WTC11 (cell line): ENCODE results near the gene CHST11.

ENCODE experiments used
- CREB1 ChIP-seq: sonication (generic); formaldehyde crosslinking; IDR thresholded peaks from 2 replicates; pipeline ENCODE4 v1.8.0; 2023; ENCODE audit warnings: mild to moderate bottlenecking, missing genetic modification reagents
- ELF4 ChIP-seq: sonication (generic); formaldehyde crosslinking; IDR thresholded peaks from 2 replicates; pipeline ENCODE4 v1.8.1; 2022; ENCODE audit warnings: low read depth, mild to moderate bottlenecking, moderate library complexity, missing genetic modification reagents
- NR1H2 ChIP-seq: sonication (generic); formaldehyde crosslinking; IDR thresholded peaks from 2 replicates; pipeline ENCODE4 v1.9.0; 2021; ENCODE audit warnings: mild to moderate bottlenecking, moderate library complexity, missing genetic modification reagents
- TCF7 ChIP-seq: sonication (generic); formaldehyde crosslinking; IDR thresholded peaks from 2 replicates; pipeline ENCODE4 v1.8.0; 2022; ENCODE audit warnings: mild to moderate bottlenecking, low read depth, missing genetic modification reagents, moderate library complexity
- TF ChIP-seq, protein P1 (sequence below): fragments of 200-600 bp; IDR thresholded peaks from 2 replicates; pipeline ENCODE4 v1.8.0; 2022; ENCODE audit warnings: antibody characterized with exemption
- TF ChIP-seq, protein P2 (sequence below): sonication (generic); formaldehyde crosslinking; conservative IDR thresholded peaks from 2 replicates; pipeline ENCODE4 v1.8.1; 2022; ENCODE audit warnings: mild to moderate bottlenecking, missing genetic modification reagents
- TF ChIP-seq, protein P3 (sequence below): sonication (generic); formaldehyde crosslinking; IDR thresholded peaks from 2 replicates; pipeline ENCODE4 v1.8.1; 2022; ENCODE audit warnings: low read depth, missing genetic modification reagents, borderline replicate concordance
- TF ChIP-seq, protein P4 (sequence below): sonication (generic); formaldehyde crosslinking; IDR thresholded peaks from 2 replicates; pipeline ENCODE4 v1.8.0; 2022; ENCODE audit warnings: missing genetic modification reagents
- TF ChIP-seq, protein P5 (sequence below): sonication (generic); formaldehyde crosslinking; IDR thresholded peaks from 2 replicates; pipeline ENCODE4 v1.8.1; 2023; ENCODE audit warnings: mild to moderate bottlenecking, moderate library complexity, missing genetic modification reagents
- TF ChIP-seq, protein P6 (sequence below): sonication (generic); formaldehyde crosslinking; IDR thresholded peaks from 2 replicates; pipeline ENCODE4 v1.8.1; 2022; ENCODE audit warnings: missing genetic modification reagents, borderline replicate concordance
- TF ChIP-seq, protein P7 (sequence below): sonication (generic); formaldehyde crosslinking; IDR thresholded peaks from 2 replicates; pipeline ENCODE4 v1.8.1; 2023; ENCODE audit warnings: mild to moderate bottlenecking, missing genetic modification reagents, moderate library complexity
- TF ChIP-seq, protein P8 (sequence below): sonication (generic); formaldehyde crosslinking; IDR thresholded peaks from 2 replicates; pipeline ENCODE4 v1.8.0; 2022; ENCODE audit warnings: mild to moderate bottlenecking, missing genetic modification reagents

DNA sequence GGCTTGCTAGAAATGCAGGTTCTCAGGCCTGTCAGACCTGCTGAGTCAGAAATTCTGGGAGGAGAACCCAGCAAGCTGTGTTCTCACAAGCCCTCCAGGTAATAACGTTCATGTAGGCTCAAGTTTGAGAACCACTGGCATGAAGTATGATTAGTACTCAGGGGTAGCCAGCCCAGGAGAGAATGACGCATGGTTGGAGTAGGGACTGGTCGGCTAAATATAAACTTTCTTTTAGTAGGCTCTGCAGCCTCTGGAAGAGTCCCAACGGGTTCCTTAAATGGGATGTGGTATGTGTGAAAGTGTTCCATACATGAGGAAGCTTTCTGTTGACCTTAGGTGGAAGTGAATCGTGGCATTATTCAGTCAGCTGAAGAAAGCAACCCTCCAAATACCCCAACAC lies 292.0 kb downstream of the CHST11 start:
- TF ChIP-seq, protein P1, sequence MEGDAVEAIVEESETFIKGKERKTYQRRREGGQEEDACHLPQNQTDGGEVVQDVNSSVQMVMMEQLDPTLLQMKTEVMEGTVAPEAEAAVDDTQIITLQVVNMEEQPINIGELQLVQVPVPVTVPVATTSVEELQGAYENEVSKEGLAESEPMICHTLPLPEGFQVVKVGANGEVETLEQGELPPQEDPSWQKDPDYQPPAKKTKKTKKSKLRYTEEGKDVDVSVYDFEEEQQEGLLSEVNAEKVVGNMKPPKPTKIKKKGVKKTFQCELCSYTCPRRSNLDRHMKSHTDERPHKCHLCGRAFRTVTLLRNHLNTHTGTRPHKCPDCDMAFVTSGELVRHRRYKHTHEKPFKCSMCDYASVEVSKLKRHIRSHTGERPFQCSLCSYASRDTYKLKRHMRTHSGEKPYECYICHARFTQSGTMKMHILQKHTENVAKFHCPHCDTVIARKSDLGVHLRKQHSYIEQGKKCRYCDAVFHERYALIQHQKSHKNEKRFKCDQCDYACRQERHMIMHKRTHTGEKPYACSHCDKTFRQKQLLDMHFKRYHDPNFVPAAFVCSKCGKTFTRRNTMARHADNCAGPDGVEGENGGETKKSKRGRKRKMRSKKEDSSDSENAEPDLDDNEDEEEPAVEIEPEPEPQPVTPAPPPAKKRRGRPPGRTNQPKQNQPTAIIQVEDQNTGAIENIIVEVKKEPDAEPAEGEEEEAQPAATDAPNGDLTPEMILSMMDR: no peak
- TF ChIP-seq CREB1 (no peak), TCF7 (no peak), ELF4 (no peak), NR1H2 (CRISPR knock-in tag) (no peak)
- TF ChIP-seq, protein P2, sequence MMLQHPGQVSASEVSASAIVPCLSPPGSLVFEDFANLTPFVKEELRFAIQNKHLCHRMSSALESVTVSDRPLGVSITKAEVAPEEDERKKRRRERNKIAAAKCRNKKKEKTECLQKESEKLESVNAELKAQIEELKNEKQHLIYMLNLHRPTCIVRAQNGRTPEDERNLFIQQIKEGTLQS (CRISPR knock-in tag): no peak
- TF ChIP-seq, protein P3, sequence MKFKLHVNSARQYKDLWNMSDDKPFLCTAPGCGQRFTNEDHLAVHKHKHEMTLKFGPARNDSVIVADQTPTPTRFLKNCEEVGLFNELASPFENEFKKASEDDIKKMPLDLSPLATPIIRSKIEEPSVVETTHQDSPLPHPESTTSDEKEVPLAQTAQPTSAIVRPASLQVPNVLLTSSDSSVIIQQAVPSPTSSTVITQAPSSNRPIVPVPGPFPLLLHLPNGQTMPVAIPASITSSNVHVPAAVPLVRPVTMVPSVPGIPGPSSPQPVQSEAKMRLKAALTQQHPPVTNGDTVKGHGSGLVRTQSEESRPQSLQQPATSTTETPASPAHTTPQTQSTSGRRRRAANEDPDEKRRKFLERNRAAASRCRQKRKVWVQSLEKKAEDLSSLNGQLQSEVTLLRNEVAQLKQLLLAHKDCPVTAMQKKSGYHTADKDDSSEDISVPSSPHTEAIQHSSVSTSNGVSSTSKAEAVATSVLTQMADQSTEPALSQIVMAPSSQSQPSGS: no peak
- TF ChIP-seq, protein P4, sequence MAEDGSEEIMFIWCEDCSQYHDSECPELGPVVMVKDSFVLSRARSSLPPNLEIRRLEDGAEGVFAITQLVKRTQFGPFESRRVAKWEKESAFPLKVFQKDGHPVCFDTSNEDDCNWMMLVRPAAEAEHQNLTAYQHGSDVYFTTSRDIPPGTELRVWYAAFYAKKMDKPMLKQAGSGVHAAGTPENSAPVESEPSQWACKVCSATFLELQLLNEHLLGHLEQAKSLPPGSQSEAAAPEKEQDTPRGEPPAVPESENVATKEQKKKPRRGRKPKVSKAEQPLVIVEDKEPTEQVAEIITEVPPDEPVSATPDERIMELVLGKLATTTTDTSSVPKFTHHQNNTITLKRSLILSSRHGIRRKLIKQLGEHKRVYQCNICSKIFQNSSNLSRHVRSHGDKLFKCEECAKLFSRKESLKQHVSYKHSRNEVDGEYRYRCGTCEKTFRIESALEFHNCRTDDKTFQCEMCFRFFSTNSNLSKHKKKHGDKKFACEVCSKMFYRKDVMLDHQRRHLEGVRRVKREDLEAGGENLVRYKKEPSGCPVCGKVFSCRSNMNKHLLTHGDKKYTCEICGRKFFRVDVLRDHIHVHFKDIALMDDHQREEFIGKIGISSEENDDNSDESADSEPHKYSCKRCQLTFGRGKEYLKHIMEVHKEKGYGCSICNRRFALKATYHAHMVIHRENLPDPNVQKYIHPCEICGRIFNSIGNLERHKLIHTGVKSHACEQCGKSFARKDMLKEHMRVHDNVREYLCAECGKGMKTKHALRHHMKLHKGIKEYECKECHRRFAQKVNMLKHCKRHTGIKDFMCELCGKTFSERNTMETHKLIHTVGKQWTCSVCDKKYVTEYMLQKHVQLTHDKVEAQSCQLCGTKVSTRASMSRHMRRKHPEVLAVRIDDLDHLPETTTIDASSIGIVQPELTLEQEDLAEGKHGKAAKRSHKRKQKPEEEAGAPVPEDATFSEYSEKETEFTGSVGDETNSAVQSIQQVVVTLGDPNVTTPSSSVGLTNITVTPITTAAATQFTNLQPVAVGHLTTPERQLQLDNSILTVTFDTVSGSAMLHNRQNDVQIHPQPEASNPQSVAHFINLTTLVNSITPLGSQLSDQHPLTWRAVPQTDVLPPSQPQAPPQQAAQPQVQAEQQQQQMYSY (CRISPR knock-in tag): no peak
- TF ChIP-seq, protein P5, sequence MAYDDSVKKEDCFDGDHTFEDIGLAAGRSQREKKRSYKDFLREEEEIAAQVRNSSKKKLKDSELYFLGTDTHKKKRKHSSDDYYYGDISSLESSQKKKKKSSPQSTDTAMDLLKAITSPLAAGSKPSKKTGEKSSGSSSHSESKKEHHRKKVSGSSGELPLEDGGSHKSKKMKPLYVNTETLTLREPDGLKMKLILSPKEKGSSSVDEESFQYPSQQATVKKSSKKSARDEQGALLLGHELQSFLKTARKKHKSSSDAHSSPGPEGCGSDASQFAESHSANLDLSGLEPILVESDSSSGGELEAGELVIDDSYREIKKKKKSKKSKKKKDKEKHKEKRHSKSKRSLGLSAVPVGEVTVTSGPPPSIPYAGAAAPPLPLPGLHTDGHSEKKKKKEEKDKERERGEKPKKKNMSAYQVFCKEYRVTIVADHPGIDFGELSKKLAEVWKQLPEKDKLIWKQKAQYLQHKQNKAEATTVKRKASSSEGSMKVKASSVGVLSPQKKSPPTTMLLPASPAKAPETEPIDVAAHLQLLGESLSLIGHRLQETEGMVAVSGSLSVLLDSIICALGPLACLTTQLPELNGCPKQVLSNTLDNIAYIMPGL: no peak
- TF ChIP-seq, protein P6, sequence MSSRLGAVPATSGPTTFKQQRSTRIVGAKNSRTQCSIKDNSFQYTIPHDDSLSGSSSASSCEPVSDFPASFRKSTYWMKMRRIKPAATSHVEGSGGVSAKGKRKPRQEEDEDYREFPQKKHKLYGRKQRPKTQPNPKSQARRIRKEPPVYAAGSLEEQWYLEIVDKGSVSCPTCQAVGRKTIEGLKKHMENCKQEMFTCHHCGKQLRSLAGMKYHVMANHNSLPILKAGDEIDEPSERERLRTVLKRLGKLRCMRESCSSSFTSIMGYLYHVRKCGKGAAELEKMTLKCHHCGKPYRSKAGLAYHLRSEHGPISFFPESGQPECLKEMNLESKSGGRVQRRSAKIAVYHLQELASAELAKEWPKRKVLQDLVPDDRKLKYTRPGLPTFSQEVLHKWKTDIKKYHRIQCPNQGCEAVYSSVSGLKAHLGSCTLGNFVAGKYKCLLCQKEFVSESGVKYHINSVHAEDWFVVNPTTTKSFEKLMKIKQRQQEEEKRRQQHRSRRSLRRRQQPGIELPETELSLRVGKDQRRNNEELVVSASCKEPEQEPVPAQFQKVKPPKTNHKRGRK (CRISPR knock-in tag): no peak
- TF ChIP-seq, protein P7, sequence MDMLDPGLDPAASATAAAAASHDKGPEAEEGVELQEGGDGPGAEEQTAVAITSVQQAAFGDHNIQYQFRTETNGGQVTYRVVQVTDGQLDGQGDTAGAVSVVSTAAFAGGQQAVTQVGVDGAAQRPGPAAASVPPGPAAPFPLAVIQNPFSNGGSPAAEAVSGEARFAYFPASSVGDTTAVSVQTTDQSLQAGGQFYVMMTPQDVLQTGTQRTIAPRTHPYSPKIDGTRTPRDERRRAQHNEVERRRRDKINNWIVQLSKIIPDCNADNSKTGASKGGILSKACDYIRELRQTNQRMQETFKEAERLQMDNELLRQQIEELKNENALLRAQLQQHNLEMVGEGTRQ (CRISPR knock-in tag): no peak
- TF ChIP-seq, protein P8, sequence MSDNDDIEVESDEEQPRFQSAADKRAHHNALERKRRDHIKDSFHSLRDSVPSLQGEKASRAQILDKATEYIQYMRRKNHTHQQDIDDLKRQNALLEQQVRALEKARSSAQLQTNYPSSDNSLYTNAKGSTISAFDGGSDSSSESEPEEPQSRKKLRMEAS (CRISPR knock-in tag): no peak
